Endometrial microvascular endothelial cells (primary cell): ENCODE measurements around the gene FBXO2. TPM values are rescaled to one million over a fixed set of nuclear protein-coding genes. Genes with fewer than 3 reads are reported as not detected.

Experiments
- in situ Hi-C: cut with HindIII; loops from 2 replicates; pipeline ENCODE4 v1.10.0; 2017; ENCODE audit warnings: low sequenced_read_pairs, low pct_unique_long_range_greater_than_20kb; ENCODE audit errors: inconsistent ontology term
- total RNA-seq: library from RNA; depleted of rRNA; stranded (reverse); fragments of >200 nt; gene quantifications from one replicate; pipeline ENCODE4 v1.2.3, GENCODE V29; 2015; ENCODE audit errors: inconsistent ontology term

FBXO2 gene, protein sequence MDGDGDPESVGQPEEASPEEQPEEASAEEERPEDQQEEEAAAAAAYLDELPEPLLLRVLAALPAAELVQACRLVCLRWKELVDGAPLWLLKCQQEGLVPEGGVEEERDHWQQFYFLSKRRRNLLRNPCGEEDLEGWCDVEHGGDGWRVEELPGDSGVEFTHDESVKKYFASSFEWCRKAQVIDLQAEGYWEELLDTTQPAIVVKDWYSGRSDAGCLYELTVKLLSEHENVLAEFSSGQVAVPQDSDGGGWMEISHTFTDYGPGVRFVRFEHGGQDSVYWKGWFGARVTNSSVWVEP
- total RNA-seq = not detected

DNA sequence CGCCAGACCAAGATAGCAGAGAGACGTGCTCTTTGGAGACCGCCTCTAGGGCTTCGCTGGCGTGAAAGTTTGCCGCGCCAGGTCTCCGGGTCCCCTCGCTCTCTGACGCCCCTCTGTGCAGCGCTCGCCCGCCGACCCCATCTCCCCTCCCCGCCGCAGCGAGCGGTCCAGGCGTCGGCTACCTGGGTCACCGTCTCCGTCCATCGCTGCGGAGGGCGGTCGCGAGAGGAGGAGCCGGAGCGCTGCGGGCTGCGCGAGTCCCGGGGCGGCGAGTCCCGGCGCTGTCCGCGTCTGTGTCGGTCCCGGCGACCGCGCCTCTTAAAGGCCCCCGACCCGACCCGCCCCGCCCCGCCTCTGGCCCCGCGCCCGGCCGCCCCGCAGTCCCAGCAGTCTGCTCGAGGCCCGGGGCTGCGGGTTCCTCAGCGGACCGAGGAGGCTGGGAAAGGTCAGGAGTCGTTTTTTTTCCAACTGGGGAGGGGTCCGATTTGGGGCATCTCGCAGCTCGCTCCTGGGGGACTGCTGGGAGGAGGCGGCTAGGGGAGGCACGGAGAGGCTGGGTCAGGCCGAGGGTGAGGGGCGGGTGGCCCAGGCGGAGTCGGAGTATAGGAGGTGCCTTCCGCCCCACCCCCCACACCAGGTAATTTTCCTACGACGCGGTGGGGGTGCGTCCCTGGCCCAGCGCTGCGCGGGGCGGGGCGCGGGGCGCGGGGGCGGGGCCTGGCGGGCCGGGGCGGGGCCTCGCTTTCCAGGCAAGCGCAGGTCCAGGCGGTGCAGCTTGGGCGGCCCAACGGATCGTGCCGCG is at the start of gene FBXO2, which contains the start of gene FBXO44:
Gene FBXO2 (minus strand): TSS at position 293 of the 802 bp plus-strand sequence. CDS start 89 bp downstream, at position 204.
Gene FBXO44 (plus strand): TSS at position 741 of the 802 bp plus-strand sequence. CDS start 959 bp downstream, outside the sequence.
- in situ Hi-C loops = no loop called here

DNA sequence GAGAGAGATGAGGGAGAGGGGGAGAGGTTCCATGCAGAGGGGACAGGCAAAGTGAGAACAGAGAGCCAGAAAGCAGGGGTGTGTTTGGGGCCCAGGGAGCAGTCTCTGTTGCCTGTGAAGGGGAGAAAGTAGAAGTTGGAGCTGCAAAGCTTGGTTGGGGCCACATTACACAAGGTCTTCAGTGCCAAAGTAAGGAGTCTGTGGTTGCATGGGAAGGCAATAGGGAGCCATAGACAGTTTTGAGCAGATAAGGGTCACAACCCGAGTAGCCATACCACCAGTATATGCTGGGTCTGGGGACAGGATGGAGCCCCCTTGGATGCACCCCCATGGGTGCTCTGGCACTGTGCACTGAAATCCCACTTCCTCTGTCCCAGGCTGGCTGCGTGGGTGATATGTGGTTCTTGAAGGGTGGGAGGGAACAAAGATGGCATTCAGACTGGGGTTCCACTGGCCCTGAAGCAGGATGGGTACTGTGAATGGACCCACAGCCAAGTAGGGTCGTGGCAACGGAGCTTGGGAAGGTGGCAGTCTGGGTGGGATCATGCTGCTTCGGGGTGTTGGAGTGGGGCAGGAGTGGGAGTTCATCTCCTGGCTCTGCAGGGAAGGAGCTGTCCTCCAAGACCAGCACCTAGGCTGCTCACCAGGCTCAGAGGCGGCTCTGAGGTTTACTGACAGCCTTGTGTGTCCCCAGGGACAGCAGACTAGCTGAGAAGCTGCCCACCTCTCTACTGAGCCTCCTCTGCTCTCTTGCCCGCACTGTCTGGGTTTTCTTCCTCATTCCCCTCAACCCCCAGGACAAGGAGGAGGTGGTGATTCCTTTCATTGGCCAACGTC is 49.3 kb upstream of the FBXO2 start:
- in situ Hi-C loops = no loop called here

DNA sequence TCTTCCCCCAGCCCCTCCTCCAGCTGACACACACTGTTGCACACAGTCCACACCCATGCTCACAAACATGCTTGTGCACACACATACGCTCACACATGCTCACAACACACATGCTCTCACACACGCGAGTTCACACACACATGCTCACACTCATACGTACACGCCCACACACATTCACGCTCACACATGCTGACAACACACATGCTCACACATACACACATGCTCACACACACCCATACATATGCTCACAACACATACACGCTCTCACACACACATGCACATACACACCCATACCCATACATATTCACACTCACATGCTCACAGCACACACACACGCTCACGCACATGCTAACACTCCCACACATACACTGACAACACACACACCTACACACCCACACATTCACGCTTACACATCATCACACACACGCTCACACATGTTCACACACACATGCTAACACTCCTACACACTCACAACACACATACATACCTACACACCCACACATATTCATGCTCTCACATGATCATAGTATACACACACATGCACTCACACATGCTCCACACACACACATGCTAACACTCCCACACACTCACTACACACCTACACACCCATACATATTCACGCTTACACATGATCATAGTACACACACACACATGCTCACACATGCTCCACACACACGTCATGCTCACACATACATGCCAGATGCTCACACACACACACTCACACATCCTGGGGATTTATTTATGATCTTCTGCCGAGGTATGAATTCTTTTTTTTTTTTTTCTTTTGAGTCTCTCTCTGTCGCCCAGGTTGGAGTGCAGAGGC is 48.0 kb upstream of the FBXO2 start:
- in situ Hi-C loops = no loop called here

DNA sequence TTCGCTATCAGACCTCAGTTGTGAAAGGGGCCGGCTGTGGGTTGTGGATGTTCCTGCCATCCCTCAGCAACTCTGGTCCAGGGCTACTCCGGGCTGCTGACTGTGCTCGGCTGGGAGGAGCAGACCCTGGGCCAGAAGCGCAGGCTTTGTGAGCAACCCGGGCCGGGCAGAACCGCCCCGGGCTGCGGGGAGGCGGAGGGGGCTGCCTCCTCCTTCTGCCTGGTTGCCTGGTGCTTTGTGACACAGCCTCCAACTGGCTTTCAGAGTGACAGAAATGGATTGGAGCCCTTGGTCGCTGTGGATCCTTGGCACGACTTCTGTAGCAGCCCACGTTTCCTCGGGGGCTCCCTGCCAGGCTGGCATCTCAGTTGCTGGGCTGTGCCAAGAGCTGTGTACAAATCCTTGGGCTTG is 47.3 kb upstream of the FBXO2 start:
- in situ Hi-C loops = no loop called here

DNA sequence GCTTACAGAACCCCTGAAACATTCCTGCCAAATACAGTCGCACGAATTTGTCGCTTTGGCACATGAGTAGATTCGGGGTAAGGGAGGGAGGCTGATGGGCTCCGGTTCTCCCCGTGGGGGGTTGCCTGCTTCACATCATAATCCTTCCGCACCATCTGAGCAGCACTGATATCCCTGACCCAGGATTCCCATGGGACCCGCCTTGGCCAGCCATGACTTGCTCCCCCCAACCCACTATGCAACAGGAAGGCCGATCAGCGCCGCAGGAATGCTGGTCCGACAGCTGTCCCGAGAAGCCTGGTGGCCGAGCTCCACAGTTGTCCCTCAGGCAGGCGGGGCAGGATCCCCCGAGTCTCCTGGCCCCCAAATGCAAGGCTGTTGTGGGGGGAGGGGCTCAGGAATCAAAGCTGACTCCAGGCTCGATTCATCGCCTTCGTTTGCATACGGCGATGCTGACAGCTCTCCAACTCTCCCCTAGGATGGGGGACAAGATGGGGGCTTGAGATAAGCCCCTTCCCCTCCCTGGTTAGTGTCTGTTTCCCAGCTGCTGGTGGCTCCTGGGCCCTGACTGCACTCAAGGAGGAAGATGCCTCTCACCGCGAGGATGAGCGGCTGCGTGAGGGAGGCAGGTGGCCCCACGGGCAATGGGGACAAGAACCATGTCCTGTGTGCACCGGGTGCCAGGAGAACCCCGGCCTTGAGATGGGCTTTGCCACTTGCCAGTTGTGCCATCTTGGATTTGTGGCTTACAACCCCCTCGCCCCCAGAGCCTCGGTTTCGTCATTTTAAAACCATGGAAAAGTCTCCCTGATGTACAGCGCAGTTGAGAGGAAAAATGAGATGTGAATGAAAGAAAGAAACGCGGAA is 46.6 kb upstream of the FBXO2 start:
- in situ Hi-C loops = no loop called here

DNA sequence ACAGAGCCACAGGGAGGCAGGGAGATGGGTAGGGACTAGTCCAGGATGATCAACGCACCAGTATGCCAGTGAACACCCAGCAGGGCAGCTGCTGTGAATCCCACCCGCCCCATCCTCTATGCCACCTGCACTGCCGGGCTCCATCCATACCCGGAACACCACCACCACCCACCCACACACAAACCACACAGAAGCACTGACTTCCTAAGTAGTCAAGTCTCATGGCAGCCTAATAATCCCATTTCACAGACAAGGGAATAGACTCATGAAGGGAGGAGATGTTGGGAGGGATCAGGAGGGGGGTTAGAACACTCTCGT is 43.6 kb upstream of the FBXO2 start:
- in situ Hi-C loops = no loop called here

DNA sequence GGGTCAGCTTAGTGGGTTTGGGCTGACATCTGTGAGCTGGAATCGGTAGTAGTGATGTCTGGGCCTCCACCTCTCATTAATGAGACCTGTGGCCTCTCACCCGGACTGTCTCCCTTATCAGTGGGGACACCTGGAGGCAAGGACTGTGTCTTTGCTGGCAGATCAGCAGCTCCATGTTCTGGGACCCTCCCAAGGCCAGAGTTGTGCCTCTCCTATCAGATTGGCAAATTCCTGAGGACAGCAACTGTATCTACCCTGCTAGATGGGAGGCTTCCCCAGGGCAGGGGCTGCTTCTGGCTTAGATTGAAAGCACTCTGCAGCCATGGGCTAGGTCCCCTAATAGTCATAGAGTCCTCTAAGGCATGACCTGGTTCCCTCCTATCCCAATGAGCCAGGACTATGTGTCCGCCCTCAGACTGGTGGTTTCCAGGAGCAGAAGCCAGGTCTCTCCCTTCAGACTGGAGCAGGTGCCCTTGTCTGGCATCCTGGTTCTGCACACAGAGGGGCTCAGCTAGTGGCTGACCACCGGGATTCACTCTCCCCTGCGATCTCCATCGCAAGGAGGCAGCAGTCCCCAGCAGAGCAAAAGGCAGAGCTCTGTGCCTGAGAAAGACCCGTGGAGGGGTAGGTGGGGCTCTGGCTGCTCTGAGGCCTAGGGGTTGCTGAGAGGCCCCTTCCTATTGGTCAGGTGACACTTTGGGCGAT is 43.1 kb upstream of the FBXO2 start:
- in situ Hi-C loops = no loop called here

DNA sequence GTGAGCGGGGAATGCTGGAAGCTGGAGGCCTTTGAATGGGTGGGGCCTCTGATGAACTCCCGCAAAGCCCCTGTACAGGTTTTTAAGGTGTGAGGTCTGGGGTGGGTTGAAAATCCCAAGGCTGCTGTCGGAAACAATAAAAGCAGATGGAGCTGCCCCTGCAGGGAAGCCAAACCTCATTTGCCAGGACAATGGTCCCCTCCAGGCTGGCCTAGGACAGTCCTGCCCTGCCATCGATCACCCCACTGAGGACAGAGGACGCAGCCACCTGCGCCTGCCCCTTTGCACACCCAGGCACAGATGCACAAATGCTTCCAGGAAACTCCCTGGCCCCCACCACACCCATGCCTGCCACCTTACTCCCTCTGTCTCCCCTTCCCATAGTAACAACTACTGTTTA is 41.6 kb upstream of the FBXO2 start:
- in situ Hi-C loops = no loop called here

DNA sequence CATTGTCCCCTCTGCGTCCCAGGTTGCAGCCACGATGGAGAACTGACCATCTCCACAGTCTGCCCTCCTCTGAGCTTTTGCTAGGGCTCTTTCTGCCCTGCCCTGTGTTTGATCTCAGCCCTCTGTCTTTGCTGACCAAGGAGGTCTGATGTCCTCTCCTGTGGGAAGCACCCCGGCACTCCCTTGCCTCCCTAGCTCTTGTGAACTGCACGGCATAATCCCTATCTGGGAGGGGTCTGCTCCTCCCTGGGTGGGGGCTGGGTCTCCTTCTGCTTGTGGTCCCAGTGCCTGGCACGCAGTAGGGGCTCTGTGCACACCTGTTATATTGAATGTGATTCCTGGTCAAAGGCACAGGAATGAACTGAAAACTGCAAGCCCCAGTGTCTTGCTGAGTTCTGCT is 39.7 kb upstream of the FBXO2 start:
- in situ Hi-C loops = no loop called here

DNA sequence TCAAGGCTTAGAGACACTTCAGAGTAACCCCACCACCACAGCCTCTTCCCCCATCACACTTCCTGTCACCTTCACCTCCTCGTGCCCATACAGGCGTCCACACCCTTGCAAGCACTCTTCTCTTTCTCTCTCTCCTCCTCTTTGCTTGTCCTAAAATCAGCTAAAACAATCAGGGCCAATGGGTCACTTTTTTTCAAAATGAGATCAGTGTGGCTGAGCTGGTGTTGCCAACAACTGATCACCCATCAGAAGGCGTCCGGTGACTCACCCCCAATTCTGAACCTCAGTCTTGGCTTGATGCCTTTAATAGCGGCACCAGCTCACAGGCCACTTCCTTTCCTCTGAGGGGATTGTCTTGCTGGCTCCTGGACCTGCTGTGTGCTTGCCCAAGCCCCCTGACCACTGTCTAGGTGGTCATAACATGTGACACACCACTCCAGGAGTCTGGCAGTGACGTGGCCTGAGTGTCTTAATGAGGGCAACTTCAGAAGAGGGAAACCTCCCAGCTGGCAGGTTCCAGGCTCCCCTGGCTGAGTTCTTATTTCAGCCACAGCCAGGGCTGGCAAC is 38.9 kb upstream of the FBXO2 start:
- in situ Hi-C loops = no loop called here

DNA sequence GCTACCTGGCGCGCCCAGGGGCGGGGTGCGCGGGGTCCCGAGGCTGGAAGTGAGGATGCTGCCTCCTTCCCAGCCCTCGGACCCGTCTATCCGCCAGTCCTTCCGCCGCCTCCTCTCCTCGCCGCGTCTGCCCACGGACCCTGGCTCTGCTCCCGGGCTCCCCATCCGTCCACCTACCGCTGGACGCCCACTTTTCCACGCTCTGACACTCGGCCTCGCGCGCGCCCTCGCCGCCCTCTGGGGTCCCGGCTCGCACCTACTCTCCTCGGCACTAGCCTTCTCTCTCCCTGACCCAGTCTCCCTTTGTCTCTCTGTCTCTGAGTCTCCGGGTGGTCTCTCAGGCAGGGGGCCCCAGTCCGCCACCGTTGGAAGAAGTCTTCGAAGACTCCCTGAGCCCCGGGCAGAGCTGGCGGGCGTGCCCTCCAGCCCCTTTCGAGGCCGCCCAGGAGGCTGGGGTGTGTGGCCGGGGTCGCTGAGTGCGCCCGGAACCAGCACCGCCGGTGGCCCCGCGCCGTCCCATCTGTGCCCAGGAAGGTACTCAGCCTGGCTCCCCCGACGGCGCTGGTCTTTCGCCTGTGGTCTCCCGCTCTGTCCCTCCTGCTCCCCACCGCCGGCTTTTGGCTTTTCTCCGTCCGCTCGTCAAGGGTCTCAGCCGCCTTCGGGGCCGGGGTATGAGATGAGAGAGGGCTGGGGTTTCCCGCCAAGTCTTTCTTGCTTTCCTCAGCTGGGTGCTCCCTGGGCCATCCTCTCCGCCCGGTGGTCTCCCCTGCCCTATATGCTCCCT is 37.9 kb upstream of the FBXO2 start:
- in situ Hi-C loops = no loop called here

DNA sequence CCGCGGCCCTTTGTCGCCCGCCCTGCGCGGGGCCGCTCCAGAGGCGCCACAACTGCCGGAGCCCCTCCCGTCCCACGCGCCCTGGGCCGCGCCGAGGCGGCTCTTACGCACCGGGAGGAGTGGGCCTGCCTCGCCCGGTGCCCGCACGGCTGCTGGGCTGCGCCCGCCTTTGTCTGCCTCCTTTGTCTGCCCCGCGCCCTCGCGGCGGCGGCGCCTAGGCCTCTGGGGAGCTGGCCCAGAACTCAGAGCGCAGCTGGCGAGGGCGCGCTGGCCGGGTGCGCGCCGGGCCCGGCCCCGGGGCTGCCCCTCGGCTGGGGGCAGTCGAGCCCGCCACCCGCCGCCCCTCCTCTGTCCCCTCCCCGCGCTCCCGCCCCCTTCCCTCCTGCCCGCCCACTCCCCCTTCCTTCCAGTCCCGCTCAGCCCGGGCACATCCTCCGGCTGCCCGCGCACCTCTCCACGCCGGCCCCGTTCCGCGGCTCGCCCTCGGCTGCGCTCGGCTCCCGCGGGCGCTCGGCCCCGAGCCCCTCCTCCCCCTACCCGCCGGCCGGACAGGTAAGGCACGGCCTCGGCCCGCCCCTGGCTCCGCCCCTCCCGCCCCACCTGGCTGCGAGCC is 37.2 kb upstream of the FBXO2 start, which contains the start of gene DRAXIN:
Gene DRAXIN (plus strand): TSS at position 409 of the 613 bp plus-strand sequence. CDS start 14,549 bp downstream, outside the sequence.
- in situ Hi-C loops = no loop called here

DNA sequence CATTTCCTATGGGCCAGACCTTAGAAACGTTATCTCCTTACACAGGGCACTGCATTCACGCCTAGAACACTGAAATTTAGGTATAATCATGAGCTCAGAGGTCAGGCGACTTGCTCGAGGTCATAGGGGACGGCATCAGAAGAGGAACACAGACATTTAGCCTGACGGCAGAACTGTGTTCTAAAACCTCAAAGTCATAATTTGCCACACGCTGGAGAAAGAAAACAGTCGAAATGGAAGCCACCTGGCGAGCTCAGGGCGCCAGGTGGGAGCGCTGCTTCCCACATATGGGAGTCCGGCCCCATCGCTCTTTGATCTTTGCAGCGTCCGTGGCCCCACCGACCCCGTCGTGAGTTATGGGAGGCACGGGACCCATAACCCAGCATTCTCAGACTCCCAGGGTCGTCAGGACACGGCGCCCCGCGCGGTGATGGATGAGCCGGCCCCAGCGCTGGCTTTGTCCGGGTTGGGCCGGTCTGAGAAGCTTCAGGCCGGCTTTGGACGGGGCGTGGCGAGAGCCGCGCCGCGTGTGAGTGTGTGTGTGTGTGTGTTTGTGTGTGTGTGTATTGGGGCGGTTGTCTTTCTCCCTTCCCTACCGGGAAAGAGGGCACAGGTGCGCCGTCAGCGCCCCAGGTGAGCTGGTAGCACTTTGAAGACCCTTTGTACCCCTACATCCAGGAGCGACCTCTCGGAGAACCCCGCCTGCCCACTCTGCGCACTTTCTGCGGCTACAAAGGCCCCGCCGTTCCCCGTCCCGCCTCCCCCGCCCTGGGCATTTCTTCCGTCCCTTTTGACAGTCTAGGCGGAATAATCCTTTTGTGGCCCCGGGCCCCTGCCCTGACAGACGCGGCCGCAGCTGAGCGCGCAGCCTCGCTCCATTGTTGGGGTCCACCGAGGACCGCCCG is 36.4 kb upstream of the FBXO2 start:
- in situ Hi-C loops = no loop called here

DNA sequence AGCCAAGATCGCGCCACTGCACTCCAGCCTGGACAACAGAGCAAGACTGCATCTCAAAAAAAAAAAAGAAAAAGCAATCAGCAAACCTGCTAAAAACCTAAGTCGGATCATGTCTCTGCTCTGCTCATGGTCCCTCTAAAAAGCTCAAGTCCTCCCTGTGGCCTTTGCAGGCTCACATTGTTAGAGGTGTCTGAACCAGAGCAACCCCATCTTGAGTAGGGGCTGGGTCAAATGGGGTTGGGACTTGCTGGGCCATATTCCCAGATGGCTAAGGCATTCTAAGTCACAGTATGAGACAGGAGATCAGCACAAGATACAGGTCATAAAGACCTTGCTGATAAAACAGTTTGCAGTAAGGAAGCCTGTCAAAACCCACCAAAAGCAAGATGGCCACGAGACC is 34.3 kb upstream of the FBXO2 start:
- in situ Hi-C loops = no loop called here
